Lower lobe of right lung (tissue), 2 donors: ENCODE measurements around the gene OTUD5. TPM values are rescaled to one million over a fixed set of nuclear protein-coding genes. Genes with fewer than 3 reads are reported as not detected.
A peak's percentile ranks its signal among the peaks of the same experiment; 100 is the strongest.

Experiments used
- ATAC-seq, 2 donors: fragments of 200-7000 bp; cut with Tn5 transposase; one replicate each; pipeline ENCODE4 v1.9.1; 2020 to 2022; ENCODE audit warnings: mild to moderate bottlenecking in 2 of 2, moderate library complexity in 2 of 2
- DNase-seq: peaks from one replicate; pipeline ENCODE4 v3.0.0-alpha.2; 2020
- H3K27ac ChIP-seq: fragments of 200-600 bp; one replicate; pipeline ENCODE4 v1.8.0; 2022
- H3K27me3 ChIP-seq: fragments of 200-600 bp; one replicate; pipeline ENCODE4 v1.8.0; 2022; ENCODE audit warnings: low read depth
- H3K36me3 ChIP-seq: fragments of 200-600 bp; one replicate; pipeline ENCODE4 v1.8.0; 2022; ENCODE audit warnings: mild to moderate bottlenecking
- H3K4me1 ChIP-seq: fragments of 200-600 bp; one replicate; pipeline ENCODE4 v1.8.0; 2022
- H3K4me3 ChIP-seq: fragments of 200-600 bp; one replicate; pipeline ENCODE4 v1.8.0; 2022; ENCODE audit warnings: mild to moderate bottlenecking
- H3K9me3 ChIP-seq: fragments of 200-600 bp; one replicate; pipeline ENCODE4 v1.8.0; 2022
- intact Hi-C: fragments of 100-400 bp; cut with DNase I; formaldehyde crosslinking; loops from one replicate; pipeline ENCODE4 v1.11.0; 2022
- long read RNA-seq: library from polyadenylated mRNA; unstranded; transcript quantifications from one replicate; pipeline ENCODE4 v2.0.0, GENCODE V29; 2021
- total RNA-seq: library from RNA; stranded (reverse); fragmentation: NEBNext Ultra II Directional; extraction: Animal tissue kit (Norgen Biotek cat#: 25700); gene quantifications from one replicate; pipeline ENCODE4 v1.2.1, GENCODE V29; 2021
- TF ChIP-seq, protein P1 (sequence below): fragments of 200-600 bp; IDR thresholded peaks from one replicate; pipeline ENCODE4 v1.8.0; 2022; ENCODE audit warnings: antibody characterized with exemption, mild to moderate bottlenecking
- donor health status: DM: no; HTN: yes; CAD: no; lungs with severe emphysema.

Gene OTUD5, protein sequence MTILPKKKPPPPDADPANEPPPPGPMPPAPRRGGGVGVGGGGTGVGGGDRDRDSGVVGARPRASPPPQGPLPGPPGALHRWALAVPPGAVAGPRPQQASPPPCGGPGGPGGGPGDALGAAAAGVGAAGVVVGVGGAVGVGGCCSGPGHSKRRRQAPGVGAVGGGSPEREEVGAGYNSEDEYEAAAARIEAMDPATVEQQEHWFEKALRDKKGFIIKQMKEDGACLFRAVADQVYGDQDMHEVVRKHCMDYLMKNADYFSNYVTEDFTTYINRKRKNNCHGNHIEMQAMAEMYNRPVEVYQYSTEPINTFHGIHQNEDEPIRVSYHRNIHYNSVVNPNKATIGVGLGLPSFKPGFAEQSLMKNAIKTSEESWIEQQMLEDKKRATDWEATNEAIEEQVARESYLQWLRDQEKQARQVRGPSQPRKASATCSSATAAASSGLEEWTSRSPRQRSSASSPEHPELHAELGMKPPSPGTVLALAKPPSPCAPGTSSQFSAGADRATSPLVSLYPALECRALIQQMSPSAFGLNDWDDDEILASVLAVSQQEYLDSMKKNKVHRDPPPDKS
- 45.8 TPM for total RNA-seq
- long read RNA-seq, transcript OTUD5-202 (9 exons, 2,692 nt): major isoform, 47 of 96 reads
- long read RNA-seq, transcript OTUD5-203 (10 exons, 2,682 nt): minor isoform, 10 of 96 reads
- long read RNA-seq, partial matches to known transcripts: 12 of 96 reads
- long read RNA-seq, other reads (novel, unspliced or antisense): 24 of 96 reads

DNA sequence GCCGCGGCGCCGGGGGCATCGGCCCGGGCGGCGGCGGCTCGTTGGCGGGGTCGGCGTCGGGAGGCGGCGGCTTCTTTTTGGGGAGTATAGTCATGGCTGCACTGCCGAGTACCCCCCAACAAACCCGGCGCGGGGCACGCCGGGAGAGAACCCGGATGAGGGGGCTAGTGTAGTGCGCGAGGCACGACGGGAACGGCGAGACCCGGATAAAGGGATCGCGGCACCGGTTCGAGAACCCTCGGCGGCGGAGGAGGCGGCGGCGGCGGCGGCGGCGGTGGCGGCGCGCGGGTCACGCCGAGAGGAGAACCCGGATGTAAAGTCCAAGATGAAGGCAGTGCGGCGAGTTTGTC, at the start of gene OTUD5:
OTUD5 (minus strand) TSS at position 131 of the 350 bp plus-strand sequence; CDS start at position 94, 37 bp downstream.
- ATAC-seq: peak; percentile 58 to 67
- Histone ChIP-seq H3K9me3 (no peaks in the 10 kb centered on the region), H3K27ac (peak within 1 kb of the TSS; percentile 96), H3K36me3 (peaks cover 21% of the 10 kb centered on the region), H3K27me3 (no peaks in the 10 kb centered on the region), H3K4me3 (peak within 1 kb of the TSS; percentile 67), H3K4me1 (peaks cover 26% of the 10 kb centered on the region)
- peak; percentile 80 for DNase-seq
- intact Hi-C loops: no loop called here
- TF ChIP-seq, protein P1, sequence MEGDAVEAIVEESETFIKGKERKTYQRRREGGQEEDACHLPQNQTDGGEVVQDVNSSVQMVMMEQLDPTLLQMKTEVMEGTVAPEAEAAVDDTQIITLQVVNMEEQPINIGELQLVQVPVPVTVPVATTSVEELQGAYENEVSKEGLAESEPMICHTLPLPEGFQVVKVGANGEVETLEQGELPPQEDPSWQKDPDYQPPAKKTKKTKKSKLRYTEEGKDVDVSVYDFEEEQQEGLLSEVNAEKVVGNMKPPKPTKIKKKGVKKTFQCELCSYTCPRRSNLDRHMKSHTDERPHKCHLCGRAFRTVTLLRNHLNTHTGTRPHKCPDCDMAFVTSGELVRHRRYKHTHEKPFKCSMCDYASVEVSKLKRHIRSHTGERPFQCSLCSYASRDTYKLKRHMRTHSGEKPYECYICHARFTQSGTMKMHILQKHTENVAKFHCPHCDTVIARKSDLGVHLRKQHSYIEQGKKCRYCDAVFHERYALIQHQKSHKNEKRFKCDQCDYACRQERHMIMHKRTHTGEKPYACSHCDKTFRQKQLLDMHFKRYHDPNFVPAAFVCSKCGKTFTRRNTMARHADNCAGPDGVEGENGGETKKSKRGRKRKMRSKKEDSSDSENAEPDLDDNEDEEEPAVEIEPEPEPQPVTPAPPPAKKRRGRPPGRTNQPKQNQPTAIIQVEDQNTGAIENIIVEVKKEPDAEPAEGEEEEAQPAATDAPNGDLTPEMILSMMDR: no peak

DNA sequence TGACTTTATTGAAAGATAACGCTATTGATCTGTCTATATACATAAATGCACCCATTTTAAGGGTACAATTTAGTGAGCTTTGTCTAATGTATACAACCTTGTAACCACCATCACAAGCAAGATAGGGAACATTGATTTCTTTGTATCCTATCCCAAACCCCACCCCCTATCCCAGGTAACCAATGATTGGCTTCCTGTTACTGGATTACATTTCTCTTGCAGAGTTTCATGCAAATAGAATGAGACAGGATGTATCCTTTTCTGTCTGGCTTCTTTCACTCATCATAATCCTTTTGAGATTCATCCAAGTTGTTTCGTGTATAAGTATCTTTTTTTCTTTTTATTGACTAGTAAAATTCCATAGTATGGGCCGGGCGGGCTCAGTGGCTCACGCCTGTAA, 46.3 kb upstream of the OTUD5 start:
- H3K27ac ChIP-seq: no peak overlapping the region
- intact Hi-C loops: no loop called here
- peaks cover under 1% of the 10 kb centered on the region for H3K36me3 ChIP-seq
- DNase-seq (no peak), ATAC-seq (no peak)
- H3K4me1 ChIP-seq: no peaks in the 10 kb centered on the region
- no peaks in the 10 kb centered on the region for H3K9me3 ChIP-seq
- TF ChIP-seq, protein P1: no peak
- no peaks in the 10 kb centered on the region for H3K27me3 ChIP-seq
- H3K4me3 ChIP-seq: no peak overlapping the region

DNA sequence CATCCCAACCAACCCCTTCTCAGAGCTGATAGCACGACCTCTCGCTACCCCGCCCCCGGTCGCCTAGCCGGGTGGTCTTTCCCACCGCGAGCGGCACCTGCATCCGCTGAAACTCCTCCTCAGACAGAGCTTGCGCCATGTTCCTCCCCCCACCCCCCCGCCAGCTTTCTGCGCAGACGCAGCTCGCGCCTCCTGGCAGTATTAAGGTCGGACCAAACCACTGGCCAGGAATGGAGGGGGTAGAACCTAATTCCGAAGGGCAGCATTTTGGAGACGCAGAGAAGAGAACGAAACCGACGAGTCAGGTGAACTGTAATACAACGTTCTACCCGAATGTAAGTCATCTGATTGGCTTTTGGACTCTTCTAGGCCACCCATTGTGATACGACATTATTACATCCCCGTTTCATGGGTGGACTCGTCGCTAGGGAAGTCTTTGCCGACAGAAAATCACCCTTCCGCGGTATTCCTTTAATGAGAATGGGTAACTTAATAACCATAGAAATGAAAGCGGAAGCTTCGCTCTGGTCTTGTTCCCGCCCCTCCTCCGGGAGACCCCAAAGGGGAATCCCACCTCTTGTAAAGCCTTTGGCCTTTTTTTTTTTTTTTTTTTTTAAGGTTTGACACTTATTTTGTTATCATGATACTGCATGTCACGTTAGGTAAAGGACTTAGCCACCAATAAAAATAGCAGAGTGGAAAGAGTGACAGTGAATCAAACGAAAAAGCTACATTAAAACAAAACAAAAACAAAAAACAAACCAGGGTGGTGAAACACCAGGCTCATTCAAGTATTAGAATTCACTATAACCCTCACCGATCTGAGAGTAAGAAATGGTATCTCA, 44.9 kb upstream of the OTUD5 start, which contains the start of gene GRIPAP1:
GRIPAP1 (minus strand) TSS at position 174 of the 845 bp plus-strand sequence; CDS start at position 139, 35 bp downstream.
- DNase-seq (peak; percentile 67), ATAC-seq (peak; percentile 96 to 97)
- intact Hi-C loops: no loop called here
- Histone ChIP-seq H3K4me3 (peak within 1 kb of the TSS; percentile 74), H3K9me3 (no peaks in the 10 kb centered on the region), H3K36me3 (peaks cover 11% of the 10 kb centered on the region), H3K4me1 (no peaks in the 10 kb centered on the region), H3K27me3 (no peaks in the 10 kb centered on the region), H3K27ac (peak within 1 kb of the TSS; percentile 88)
- TF ChIP-seq, protein P1: no peak

DNA sequence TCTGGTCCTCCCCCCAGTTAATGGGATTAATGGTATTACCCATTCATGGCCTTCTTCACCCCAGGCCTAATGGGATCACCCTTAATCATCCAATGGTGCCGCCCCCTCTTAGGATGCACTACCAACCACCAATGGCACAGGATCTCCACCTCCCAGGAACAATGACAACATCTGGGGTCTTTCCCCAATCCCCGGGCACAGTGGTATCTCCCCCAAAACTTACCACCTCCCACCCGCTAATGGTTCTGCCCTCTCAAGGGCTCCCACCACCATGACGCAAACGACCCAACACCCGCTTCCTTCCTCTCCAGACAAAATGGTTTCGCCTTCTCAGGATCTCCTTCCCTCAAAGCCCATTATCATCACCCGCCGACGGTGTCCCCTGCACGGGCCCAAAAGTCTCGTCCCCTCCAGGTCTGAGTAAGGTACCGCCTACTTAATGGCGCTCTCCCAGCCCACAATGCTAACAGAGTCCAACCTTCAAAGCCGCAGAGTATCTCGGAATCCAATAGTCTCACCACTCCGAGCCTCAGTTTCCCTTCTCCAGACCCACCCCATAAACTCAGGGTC, 44.2 kb upstream of the OTUD5 start:
- H3K36me3 ChIP-seq: peaks cover 18% of the 10 kb centered on the region
- H3K4me1 ChIP-seq: no peaks in the 10 kb centered on the region
- no peaks in the 10 kb centered on the region for H3K9me3 ChIP-seq
- H3K27me3 ChIP-seq: no peaks in the 10 kb centered on the region
- peak overlapping the region; percentile 88 for H3K27ac ChIP-seq
- ATAC-seq: peak; percentile 52 to 59
- peak; percentile 43 for DNase-seq
- TF ChIP-seq, protein P1: no peak
- H3K4me3 ChIP-seq: peak overlapping the region; percentile 74
- intact Hi-C loops: no loop called here

DNA sequence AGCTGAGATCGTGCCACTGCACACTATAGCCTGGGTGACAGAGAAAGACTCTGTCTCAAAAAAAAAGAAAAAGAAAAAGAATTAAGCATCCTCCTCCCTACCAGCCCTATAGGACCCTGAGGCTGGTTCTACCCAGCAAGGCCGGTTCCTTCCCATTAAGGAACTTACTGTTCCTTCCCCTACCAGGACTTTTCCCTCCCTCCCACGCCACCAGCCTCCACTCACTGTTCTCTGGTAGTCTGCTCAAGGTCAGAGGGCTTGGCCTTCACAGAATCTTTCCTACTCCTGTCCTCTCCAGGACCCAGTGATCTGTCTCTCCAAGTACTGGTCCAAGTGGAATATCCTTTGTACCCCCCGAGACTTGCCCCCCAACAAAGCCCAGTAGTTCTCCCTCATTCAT, 43.2 kb upstream of the OTUD5 start:
- TF ChIP-seq, protein P1: no peak
- intact Hi-C loops: no loop called here
- Histone ChIP-seq H3K4me3 (no peak overlapping the region), H3K36me3 (peaks cover 27% of the 10 kb centered on the region), H3K9me3 (no peaks in the 10 kb centered on the region), H3K27me3 (no peaks in the 10 kb centered on the region), H3K27ac (no peak overlapping the region), H3K4me1 (no peaks in the 10 kb centered on the region)
- ATAC-seq (no peak), DNase-seq (no peak)
